ENCODE results near the gene PRSS1. TPM values are rescaled to one million over a fixed set of nuclear protein-coding genes. Genes with fewer than 3 reads are reported as not detected.
"Not testable (repeated sequence)": the region's sequence is repeated elsewhere in the genome, so short reads cannot be mapped to it uniquely, and the experiment has no call there.

Gene PRSS1
- total and polyA plus RNA-seq, 2 of the 8 experiments (the other 6 are each of a cell fraction or from before 2014, with no cell fraction given) = 0.09 TPM; not detected in 1

GRCh38 chr7:142768885-142769284, 19.6 kb downstream of the PRSS1 start:
- H3K27me3 ChIP-seq (replicated peaks in 1 of 4; ENCODE audit: control insufficient read depth in 3 of 4, extremely low read depth in 1 of 4, insufficient read depth in 3 of 4, low read length in 3 of 4); H3K36me3 ChIP-seq (ENCODE audit: control insufficient read depth in 2 of 4, insufficient read depth in 4 of 4, low read length in 3 of 4); H2BK5ac ChIP-seq (ENCODE audit: low read depth, low read length); H2AK5ac ChIP-seq (ENCODE audit: low read depth, low read length); H3K79me2 ChIP-seq (ENCODE audit: control insufficient read depth in 1 of 2, insufficient read depth in 2 of 2, low read length in 2 of 2); DNase-seq (ENCODE audit: low read depth in 1 of 2, low spot score in 2 of 2); H3K56ac ChIP-seq (replicated peaks; ENCODE audit: insufficient read length, low read depth, low read length); H4K8ac ChIP-seq (ENCODE audit: extremely low read depth, insufficient read depth, low read length); H3K23ac ChIP-seq (ENCODE audit: insufficient read length); H3K18ac ChIP-seq (ENCODE audit: extremely low read depth, low read length); H3K4me2 ChIP-seq (ENCODE audit: insufficient read depth in 1 of 2, low read depth in 2 of 2, low read length in 2 of 2); H2AFZ ChIP-seq (ENCODE audit: low read length); POLR2A ChIA-PET (ENCODE audit: partially characterized antibody); H2BK12ac ChIP-seq (ENCODE audit: low read depth, low read length); H4K20me1 ChIP-seq (replicated peaks in 1 of 2; ENCODE audit: control insufficient read depth in 1 of 2, insufficient read depth in 2 of 2, low read length in 2 of 2); H4K91ac ChIP-seq (replicated peaks; ENCODE audit: insufficient read length, low read length); H3K4me3 ChIP-seq (ENCODE audit: extremely low read depth in 1 of 4, insufficient read depth in 2 of 4, low read depth in 3 of 4, low read length in 4 of 4); H3K27ac ChIP-seq (ENCODE audit: low read depth, low read length); H4K5ac ChIP-seq (ENCODE audit: insufficient read length, low read depth, low read length); H3K4ac ChIP-seq (replicated peaks; ENCODE audit: insufficient read length, low read depth, low read length); H3K79me1 ChIP-seq (ENCODE audit: low read depth, low read length); H2BK20ac ChIP-seq (ENCODE audit: low read length); H3K23me2 ChIP-seq (ENCODE audit: low read depth, low read length); H3K9ac ChIP-seq (replicated peaks in 1 of 4; ENCODE audit: extremely low read depth in 1 of 4, low read depth in 3 of 4, low read length in 3 of 4); H2BK120ac ChIP-seq (replicated peaks; ENCODE audit: low read depth, low read length); H3K4me1 ChIP-seq (replicated peaks in 1 of 4; ENCODE audit: control insufficient read depth in 3 of 4, insufficient read depth in 4 of 4, low read length in 3 of 4); H3K9me3 ChIP-seq (ENCODE audit: insufficient read depth in 2 of 2, low read depth in 1 of 2, low read length in 1 of 2); H3K14ac ChIP-seq (ENCODE audit: insufficient read length); H2BK15ac ChIP-seq (ENCODE audit: low read length); FAIRE-seq: not testable (repeated sequence)
- 72% methylated on average over 3 of the region's 3 CpGs; no CpG with 5 or more reads in 1 of the 2 experiments for WGBS, 2 experiments (ENCODE audit: extremely low coverage in 1 of 2, insufficient coverage in 1 of 2, insufficient read length in 1 of 2, insufficient replicate concordance in 2 of 2, low coverage in 1 of 2, low lambda C conversion rate in 2 of 2, missing lambda C conversion rate in 1 of 2)
- CTCF ChIA-PET (ENCODE audit: partially characterized antibody) = interaction anchor here (0.6 to 9.3 kb wide), 8 partner anchors 14 to 104 kb away, joined by 3 to 73 read pairs (median 4); partner anchors contain the start of gene PRSS1

Measured in H1 (cell line).